H1 (cell line): Measurements from ENCODE around the gene RITA1. TPM values are rescaled to one million over a fixed set of nuclear protein-coding genes. Genes with fewer than 3 reads are reported as not detected.

Experiments used
- ASH2L ChIP-seq: fragments of 200-600, 300-600 bp; sonication (generic); IDR thresholded peaks from one replicate; pipeline ENCODE4 v1.7.1; 2017; ENCODE audit warnings: low read length
- GABPA ChIP-seq: IDR thresholded peaks from 2 replicates; pipeline ENCODE4 v1.6.1; 2011; ENCODE audit warnings: mild to moderate bottlenecking, low read length, moderate library complexity, borderline replicate concordance; ENCODE audit not compliant: insufficient read depth
- HDAC6 ChIP-seq: IDR thresholded peaks from one replicate; pipeline ENCODE4 v1.7.1; 2012; ENCODE audit warnings: low read depth, mild to moderate bottlenecking, inconsistent platforms, low read length, moderate library complexity
- KDM4A ChIP-seq: IDR thresholded peaks from one replicate; pipeline ENCODE4 v1.7.1; 2012; ENCODE audit warnings: low read depth, mild to moderate bottlenecking, moderate library complexity, low read length, inconsistent platforms; ENCODE audit not compliant: severe bottlenecking
- MAFK ChIP-seq: IDR thresholded peaks from 2 replicates; pipeline ENCODE4 v1.6.1; 2012; ENCODE audit warnings: low read depth, mild to moderate bottlenecking, improper control_type of control experiment, low read length
- SP2 ChIP-seq: IDR thresholded peaks from 2 replicates; pipeline ENCODE4 v1.6.1; 2012; ENCODE audit warnings: mild to moderate bottlenecking, low read length, inconsistent platforms
- polyA plus RNA-seq, 7 experiments: library from polyadenylated mRNA; depleted of rRNA in 3 of 7; stranded (reverse) in 5 of 7; unstranded in 2 of 7; fragments of >200 nt in 5 of 7; fragments of 200-250 nt in 2 of 7; gene quantifications; 1 replicate in 5 of 7; 2 replicates in 1 of 7; 4 replicates in 1 of 7; pipeline versions ENCODE4 v1.2.1 to v1.2.3, GENCODE V29; 2011 to 2013; ENCODE audit warnings: missing spikeins in 2 of 7, mixed read lengths in 2 of 7
- total RNA-seq: library from RNA; stranded (reverse); fragmentation: NEBNext Ultra II Directional; extraction: Animal tissue kit (Norgen Biotek cat#: 25700); gene quantifications from 2 replicates; pipeline ENCODE4 v1.2.1, GENCODE V29; 2021

Gene RITA1
- total and polyA plus RNA-seq, 2 of the 8 experiments (the other 6 are each of a cell fraction or from before 2014, with no cell fraction given): 24.1 to 25.8 TPM

DNA sequence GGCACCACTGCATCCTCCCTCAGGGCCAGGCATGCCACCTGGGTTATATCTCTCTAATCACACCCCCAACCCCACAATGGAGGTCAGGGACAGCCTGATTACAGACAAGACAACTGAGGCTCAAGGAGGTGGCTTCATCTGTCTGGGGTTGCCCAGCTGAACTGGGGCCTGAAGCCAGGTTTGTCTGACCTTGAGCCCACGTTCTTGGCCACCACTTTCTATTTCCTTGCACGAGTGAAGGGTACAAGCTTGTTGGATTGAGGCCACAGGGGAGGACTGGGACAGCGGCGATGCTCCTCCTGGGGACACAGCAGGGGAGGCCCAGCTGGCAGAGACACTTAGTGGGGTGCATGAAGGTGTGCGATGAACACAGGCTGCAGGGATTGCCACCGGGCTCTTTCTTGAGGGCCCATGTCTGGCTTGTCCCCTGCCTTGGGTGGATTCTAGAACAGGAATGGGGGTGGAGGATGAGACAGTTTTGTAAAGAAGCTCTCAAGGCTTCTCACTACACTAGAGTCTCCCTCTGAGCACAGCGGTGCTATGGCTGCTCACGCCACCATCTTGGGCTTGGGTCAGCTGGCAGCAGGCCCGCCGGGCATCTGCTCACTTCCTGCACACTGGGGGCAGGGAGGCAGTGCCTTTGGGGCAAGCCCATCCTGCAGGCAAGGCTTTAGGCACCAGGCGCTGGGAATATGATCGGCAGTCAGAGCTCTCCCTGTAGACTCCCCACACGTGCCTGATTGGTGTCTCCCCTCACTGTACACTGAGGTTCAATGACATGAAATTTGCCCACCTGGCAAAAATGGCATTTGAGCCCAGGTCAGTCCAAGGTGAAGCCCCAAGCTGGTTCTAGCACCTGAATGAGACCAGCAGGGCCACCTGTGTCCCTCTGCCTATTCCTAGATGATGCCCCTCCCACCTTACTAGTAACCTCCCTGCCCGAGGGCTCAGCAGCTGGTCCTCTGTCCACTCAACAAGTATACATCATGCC, 16.0 kb downstream of the RITA1 start (continued):
- no peak for TF ChIP-seq KDM4A
- TF ChIP-seq ASH2L: no peak
- TF ChIP-seq SP2: no peak
- TF ChIP-seq GABPA: no peak
- no peak for TF ChIP-seq HDAC6
- TF ChIP-seq MAFK: no peak
